LNCAP (cell line): ENCODE data around the gene CLEC4M.

Experiments used
- CTCF ChIP-seq: fragments of 450-650 bp; IDR thresholded peaks from 2 replicates; pipeline ENCODE4 v1.5.1; 2017; ENCODE audit warnings: mild to moderate bottlenecking

CLEC4M gene

GRCh38 chr19:7748756-7749155 lies 14.3 kb upstream of the CLEC4M start:
- no peak for TF ChIP-seq CTCF

- TF ChIP-seq CTCF: no peak
Measured at GRCh38 chr19:7751157-7751783, 11.8 kb upstream of the CLEC4M start.

GRCh38 chr19:7756258-7756657 lies 6.8 kb upstream of the CLEC4M start:
- no peak for TF ChIP-seq CTCF

GRCh38 chr19:7757358-7757757 lies 5.7 kb upstream of the CLEC4M start:
- no peak for TF ChIP-seq CTCF

GRCh38 chr19:7759156-7759555 lies 3.9 kb upstream of the CLEC4M start:
- no peak for TF ChIP-seq CTCF

- no peak for TF ChIP-seq CTCF
Measured at GRCh38 chr19:7763696-7764095, 653 bp downstream of the CLEC4M start.

GRCh38 chr19:7766535-7766934 lies 3.5 kb downstream of the CLEC4M start:
- TF ChIP-seq CTCF: no peak

- TF ChIP-seq CTCF: no peak
Measured at GRCh38 chr19:7767487-7767886, 4.4 kb downstream of the CLEC4M start.
